Measurements from ENCODE around the gene RNF213.
"Not testable (repeated sequence)": the region's sequence is repeated elsewhere in the genome, so short reads cannot be mapped to it uniquely, and the experiment has no call there.

Gene RNF213

DNA sequence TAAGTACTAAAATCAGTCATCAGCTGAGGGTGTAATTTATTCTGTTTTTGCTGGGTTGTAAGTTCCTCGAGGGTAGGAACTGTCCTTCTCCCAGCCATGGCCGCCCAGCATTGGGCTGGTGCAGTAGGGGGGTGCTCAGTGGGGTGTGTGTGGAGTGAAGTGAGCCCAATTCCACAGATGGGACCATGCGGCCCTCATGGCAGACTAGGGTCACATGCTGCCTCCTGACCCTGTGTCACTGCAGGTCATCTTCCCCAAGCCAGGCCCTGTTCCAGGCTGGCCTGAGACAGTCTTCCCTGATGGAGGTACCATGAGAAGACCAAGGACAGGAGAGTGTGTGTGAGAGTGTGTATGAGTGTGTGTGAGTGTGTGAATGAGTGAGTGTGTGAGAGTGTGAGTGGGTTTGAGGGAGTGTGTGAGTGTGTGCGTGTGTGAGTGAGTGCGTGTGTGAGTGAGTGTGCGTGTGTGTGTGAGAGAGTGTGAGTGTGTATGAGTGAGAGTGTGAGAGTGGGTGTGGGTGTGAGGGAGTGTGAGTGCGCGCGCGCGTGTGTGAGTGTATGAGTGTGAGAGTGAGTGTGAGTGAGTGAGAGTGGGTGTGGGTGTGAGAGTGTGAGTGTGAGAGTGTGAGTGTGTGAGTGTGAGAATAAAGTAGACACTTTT is 36.7 kb upstream of the RNF213 start:
- in situ Hi-C loops (cut with MboI; ENCODE audit: low sequenced_read_pairs): no loop called here

DNA sequence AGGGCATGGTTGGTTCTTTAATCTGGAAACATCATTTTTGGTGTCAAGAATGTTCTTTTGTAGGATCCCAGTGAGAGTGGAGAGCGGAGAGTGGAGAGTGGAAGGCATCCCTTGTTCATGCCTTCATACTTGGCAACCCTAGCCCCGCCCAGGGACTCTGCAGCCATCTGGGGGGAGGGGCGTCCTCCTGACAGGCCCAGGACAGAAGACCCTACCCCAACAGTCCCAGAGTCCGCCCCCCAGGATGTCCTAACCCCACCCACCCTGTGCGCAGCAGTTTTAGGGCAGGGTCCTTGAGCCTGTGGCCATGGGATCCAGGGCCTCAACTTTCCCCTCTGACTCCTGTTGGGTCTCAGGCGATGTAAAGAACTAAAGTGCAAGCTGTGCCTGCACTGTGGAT is 36.0 kb upstream of the RNF213 start:
- in situ Hi-C loops (cut with MboI; ENCODE audit: low sequenced_read_pairs): no loop called here

DNA sequence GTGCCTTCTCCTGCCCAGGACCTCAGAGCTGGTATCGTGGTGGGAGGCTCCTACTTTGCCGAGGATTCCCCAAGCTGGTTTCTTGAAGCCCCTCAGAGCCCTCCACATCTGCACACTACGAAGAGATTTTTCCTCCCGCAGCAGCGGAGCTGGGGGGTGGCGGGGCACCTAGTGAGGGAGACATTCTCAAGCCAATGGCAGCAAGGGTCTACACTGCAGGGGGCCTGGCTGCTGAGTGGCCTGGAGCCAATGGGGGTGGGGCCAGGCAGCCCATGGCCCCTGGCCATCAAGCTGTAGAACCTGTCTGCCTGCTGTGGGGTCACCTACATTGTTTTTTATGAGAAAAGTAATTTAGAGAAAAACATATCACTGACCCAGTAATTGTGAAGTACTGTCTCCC is 35.4 kb upstream of the RNF213 start:
- in situ Hi-C loops (cut with MboI; ENCODE audit: low sequenced_read_pairs): no loop called here

DNA sequence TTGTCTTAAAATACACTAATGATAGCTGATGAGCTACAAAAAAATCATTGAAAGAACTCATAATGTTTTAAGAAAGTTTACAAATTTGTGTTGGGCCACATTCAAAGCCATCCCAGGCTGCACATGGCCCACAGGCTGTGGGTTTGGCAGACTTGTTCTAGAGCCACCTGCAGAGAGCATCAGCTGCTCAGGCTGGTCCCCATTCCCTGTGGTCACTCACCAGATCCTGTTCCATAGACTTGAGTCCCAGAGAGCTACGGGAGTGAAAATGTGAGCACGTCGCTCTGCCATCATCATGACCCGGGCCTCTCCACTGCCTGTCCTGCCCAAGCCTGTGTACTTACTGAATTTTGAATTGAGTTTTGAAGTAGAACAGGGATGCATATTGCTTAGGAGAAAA is 33.5 kb upstream of the RNF213 start:
- in situ Hi-C loops (cut with MboI; ENCODE audit: low sequenced_read_pairs): no loop called here

- in situ Hi-C loops (cut with MboI; ENCODE audit: low sequenced_read_pairs): no loop called here
Observed at GRCh38 chr17:80227666-80228065, 33.0 kb upstream of the RNF213 start.

DNA sequence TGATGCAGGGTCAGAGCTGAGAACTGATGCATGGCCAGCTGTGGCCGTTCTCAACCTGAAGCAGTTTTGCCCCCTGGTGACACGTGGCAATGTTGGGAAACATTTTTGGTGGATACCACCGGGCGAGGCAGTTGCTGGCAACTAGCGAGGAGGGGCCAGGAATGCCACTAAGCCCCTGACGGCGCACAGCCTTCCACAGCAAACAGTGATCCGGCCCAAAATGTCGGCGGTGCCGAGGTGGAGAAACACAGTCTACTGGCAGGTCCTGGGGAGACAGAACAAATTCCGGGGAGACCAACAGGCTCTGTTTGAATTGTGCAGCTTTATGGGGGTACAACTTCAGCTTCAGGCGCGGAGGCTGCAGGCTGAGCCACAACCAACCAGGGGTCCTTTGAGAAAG is 32.2 kb upstream of the RNF213 start:
- in situ Hi-C loops (cut with MboI; ENCODE audit: low sequenced_read_pairs): no loop called here

DNA sequence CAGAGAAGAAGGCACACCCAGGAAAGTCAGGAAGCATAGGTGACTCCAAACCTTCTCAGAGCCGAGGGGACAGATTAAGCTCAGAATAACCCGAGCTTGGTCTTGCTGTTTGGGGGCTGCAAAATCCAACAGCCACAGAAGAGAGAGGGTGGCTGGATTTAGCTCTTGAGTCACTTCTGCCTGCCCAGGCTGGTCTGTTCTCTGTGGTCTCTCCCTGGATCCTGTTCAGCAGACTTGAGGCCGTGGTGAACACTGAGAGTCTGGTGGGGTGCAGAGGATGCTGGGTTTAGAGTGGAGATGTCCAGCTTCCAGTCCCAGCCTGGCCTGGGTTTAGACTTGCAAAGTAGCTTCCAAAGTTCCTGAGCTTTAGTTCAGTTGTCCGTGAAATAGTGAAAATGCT is 31.6 kb upstream of the RNF213 start:
- in situ Hi-C loops (cut with MboI; ENCODE audit: low sequenced_read_pairs): no loop called here

- in situ Hi-C loops (cut with MboI; ENCODE audit: low sequenced_read_pairs): no loop called here
Observed at GRCh38 chr17:80232438-80232837, 28.2 kb upstream of the RNF213 start.

GRCh38 chr17:80233202-80233601 is 27.4 kb upstream of the RNF213 start:
- in situ Hi-C loops (cut with MboI; ENCODE audit: low sequenced_read_pairs): no loop called here

DNA sequence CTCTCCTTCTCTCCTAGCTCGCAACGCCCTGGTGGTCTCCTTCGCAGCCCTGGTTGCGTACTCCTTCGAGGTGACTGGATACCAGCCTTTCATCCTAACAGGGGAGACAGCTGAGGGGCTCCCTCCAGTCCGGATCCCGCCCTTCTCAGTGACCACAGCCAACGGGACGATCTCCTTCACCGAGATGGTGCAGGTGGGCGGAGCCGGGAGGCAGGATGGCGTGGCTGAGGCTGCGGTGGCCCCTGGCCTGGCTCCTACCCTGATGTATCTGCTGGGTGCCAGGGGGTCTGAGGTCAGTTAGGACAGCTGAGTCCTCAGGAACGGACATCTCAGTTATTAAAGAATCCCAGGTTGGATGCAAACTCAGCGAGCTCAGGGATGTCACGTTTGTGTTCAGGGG is 23.7 kb upstream of the RNF213 start:
- in situ Hi-C loops (cut with MboI; ENCODE audit: low sequenced_read_pairs): no loop called here

GRCh38 chr17:80237386-80237785 is 23.3 kb upstream of the RNF213 start:
- in situ Hi-C loops (cut with MboI; ENCODE audit: low sequenced_read_pairs): no loop called here

GRCh38 chr17:80242505-80242904 is 18.1 kb upstream of the RNF213 start:
- in situ Hi-C loops (cut with MboI; ENCODE audit: low sequenced_read_pairs): no loop called here

DNA sequence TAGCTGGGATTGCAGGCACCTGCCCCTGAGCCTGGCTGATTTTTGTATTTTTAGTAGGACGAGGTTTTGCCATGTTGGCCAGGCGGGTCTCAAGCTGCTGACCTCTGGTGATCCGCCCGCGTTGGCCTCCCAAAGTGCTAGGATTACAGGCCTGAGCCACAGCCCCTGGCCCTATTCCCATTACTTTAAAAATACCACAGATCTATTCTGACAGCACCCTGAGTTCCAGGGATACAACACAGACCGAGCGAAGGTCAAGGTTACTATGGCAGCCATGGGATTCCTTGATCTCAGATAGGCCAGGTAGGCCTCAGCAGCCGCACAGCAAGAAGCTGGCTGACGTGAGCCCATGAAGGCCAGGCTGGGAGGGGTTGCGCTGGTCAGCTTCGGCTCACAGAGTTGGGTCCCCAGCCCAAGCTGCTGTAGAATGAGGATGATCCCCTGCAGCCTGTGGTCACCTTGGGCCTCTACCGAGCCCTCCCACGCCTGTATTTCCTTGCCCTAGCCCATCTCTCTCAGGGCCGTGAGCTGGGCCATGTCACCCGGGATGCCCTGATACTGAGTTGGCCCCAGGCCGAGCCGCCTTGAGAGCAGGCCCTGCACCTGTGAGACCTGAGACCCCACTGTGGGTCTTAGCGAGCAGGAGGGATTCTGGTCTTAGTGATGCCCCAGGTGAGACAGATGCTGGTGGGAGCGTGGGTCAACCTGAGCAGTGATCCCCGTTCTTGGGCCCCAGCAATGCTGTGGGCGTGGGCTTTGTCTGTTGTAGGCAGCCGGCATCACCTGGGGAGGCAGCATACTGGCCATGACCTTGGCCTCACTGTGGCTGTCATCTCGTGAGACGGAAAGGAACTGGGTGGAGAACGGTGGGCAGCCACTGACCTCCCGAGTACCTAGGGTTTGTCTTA is 16.9 kb upstream of the RNF213 start:
- in situ Hi-C loops (cut with MboI; ENCODE audit: low sequenced_read_pairs): no loop called here

- in situ Hi-C loops (cut with MboI; ENCODE audit: low sequenced_read_pairs): not testable (repeated sequence)
Observed at GRCh38 chr17:80244448-80244847, 16.2 kb upstream of the RNF213 start.

GRCh38 chr17:80244871-80245509 is 15.7 kb upstream of the RNF213 start:
- in situ Hi-C loops (cut with MboI; ENCODE audit: low sequenced_read_pairs): no loop called here

DNA sequence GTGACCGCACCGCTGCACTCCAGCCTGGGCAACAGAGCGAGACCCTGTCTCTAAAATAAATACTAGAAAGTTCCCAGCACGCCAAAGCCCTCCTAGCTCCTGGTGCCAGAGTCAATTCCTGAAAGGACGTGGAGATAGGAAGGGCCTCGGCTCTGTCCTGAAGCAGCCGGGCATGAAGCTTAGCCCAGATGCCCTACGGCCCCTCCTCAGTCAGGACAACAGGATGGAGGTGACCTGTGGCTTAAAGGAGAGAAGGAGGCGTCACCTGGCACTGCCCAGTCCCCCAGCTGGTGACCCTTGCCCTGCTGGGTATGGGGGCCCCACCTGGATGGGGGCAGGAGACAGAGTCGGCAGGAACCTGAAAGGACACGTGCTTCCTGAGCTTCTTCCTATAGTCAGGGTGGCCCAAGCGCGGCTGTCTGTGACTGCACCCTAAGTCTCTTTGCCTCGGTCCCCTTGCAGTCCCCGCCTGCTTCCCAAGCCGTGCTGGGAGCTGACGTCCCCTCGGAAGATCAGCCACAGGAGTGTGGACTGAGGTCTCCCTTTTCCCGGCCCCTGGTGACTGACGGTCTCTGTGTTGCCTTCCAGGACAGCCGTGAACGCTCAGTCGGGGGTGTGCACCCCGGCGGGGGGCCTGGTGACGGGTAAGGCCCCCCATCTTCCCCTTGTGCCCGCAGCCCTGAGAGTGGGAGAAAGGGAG is 14.9 kb upstream of the RNF213 start:
- in situ Hi-C loops (cut with MboI; ENCODE audit: low sequenced_read_pairs): no loop called here

DNA sequence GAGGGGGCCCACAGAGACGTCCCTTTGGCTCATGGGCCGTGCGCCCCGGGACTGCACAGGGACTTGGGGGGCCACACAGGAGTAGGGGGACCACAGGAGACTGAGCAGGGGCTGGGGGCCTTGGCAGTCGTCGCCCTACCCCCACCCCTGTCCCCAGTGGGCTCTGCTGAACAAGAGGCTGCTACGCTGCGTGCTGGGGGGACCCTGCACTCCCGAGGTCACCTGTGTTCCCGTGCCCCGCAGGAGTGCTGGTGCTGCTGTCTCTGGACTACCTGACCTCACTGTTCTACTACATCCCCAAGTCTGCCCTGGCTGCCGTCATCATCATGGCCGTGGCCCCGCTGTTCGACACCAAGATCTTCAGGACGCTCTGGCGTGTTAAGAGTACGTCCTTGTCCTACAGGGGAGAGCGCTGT is 14.4 kb upstream of the RNF213 start:
- in situ Hi-C loops (cut with MboI; ENCODE audit: low sequenced_read_pairs): no loop called here

DNA sequence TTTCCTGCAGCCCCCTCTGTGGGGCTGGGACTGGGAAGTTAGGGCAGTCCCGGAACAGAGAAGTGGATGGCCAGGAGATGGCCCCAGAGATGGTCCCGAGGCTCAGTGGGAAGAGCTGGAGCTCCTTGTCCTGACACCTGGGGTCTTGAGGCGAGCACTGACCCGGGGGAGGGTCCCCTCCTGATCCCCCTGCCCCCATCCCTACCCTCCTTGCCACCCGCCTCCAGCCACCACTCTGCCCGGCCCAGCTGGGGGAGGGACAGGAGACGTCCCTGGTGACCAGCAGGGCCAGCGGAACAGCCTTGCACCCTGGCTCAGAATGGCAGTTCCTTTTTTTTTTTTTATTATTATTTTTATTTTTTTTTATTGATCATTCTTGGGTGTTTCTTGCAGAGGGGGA is 13.9 kb upstream of the RNF213 start:
- in situ Hi-C loops (cut with MboI; ENCODE audit: low sequenced_read_pairs): no loop called here

DNA sequence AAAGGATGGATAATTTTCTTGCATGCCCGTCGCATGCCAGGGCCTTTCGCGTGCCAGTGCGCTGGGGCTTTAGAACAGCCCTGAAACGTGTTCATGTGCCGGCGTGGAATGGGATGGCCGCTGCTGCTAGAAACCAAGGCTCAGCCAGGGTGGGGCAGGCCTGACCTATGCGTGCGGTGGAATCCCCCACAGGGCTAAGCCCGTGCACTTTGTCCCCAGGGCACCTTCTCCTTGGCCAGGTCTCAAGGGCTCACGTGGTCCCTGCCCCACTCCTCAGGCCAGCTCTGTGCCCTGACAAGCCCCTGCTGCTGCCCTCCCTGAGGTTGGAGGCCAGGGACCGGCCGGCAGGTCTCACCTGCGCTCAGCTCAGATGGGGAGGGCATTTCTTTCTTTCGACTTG is 13.1 kb upstream of the RNF213 start:
- in situ Hi-C loops (cut with MboI; ENCODE audit: low sequenced_read_pairs): no loop called here

- in situ Hi-C loops (cut with MboI; ENCODE audit: low sequenced_read_pairs): no loop called here
Observed at GRCh38 chr17:80248001-80248893, 12.4 kb upstream of the RNF213 start.
